Midbrain (tissue), 1 donor: Measurements from ENCODE around the gene RDH13.
"Not testable (repeated sequence)": the region's sequence is repeated elsewhere in the genome, so short reads cannot be mapped to it uniquely, and the experiment has no call there.

Experiments used
- DNase-seq: peaks from one replicate; lab custom pipeline; 2025; lab: John Stamatoyannopoulos, UW

Gene RDH13

GRCh38 chr19:55062735-55063491 is at the start of gene RDH13:
TSS of gene RDH13 (minus strand) at chr19:55063148. CDS start at chr19:55063032, 116 bp downstream.
- DNase-seq: peak; percentile 86

- no peak for DNase-seq
These were observed 49.4 kb upstream of the RDH13 start for GRCh38 chr19:55112246-55112776.

GRCh38 chr19:55111238-55111831 is 48.4 kb upstream of the RDH13 start:
- no peak for DNase-seq

- DNase-seq: no peak
These were observed 46.8 kb upstream of the RDH13 start for GRCh38 chr19:55109527-55110291.

GRCh38 chr19:55107252-55107651 is 44.3 kb upstream of the RDH13 start:
- DNase-seq: not testable (repeated sequence)

- no peak for DNase-seq
These were observed 43.6 kb upstream of the RDH13 start for GRCh38 chr19:55106591-55106990.

GRCh38 chr19:55105237-55105636 is 42.3 kb upstream of the RDH13 start:
- no peak for DNase-seq

GRCh38 chr19:55103190-55103589 is 40.2 kb upstream of the RDH13 start:
- no peak for DNase-seq

- DNase-seq: no peak
These were observed 38.3 kb upstream of the RDH13 start for GRCh38 chr19:55101261-55101660.

- no peak for DNase-seq
These were observed 36.9 kb upstream of the RDH13 start for GRCh38 chr19:55099557-55100506.

- no peak for DNase-seq
These were observed 36.0 kb upstream of the RDH13 start for GRCh38 chr19:55098716-55099556.

GRCh38 chr19:55097864-55098715 is 35.1 kb upstream of the RDH13 start:
- DNase-seq: no peak

- no peak for DNase-seq
These were observed 33.2 kb upstream of the RDH13 start for GRCh38 chr19:55096061-55096701.

- no peak for DNase-seq
These were observed 32.5 kb upstream of the RDH13 start for GRCh38 chr19:55095260-55096060.

- DNase-seq: no peak
These were observed 31.7 kb upstream of the RDH13 start for GRCh38 chr19:55094456-55095259.

GRCh38 chr19:55092423-55093318 is 29.7 kb upstream of the RDH13 start:
- DNase-seq: no peak
